M059J (cell line): ENCODE measurements around the gene GABBR2. TPM values are rescaled to one million over a fixed set of nuclear protein-coding genes. Genes with fewer than 3 reads are reported as not detected.
"Not testable (repeated sequence)": the region's sequence is repeated elsewhere in the genome, so short reads cannot be mapped to it uniquely, and the experiment has no call there.

ENCODE experiments used
- DNase-seq: peaks from one replicate; pipeline ENCODE4 v3.0.0-alpha.2; 2012; ENCODE audit warnings: low read depth
- total RNA-seq: library from RNA; depleted of rRNA; stranded (reverse); fragments of >200 nt; shearing (Covaris generic); gene quantifications from 2 replicates; pipeline ENCODE4 v1.2.3, GENCODE V29; 2014

Gene GABBR2
- total RNA-seq, 1 experiment from 2014 or later = not detected

DNA sequence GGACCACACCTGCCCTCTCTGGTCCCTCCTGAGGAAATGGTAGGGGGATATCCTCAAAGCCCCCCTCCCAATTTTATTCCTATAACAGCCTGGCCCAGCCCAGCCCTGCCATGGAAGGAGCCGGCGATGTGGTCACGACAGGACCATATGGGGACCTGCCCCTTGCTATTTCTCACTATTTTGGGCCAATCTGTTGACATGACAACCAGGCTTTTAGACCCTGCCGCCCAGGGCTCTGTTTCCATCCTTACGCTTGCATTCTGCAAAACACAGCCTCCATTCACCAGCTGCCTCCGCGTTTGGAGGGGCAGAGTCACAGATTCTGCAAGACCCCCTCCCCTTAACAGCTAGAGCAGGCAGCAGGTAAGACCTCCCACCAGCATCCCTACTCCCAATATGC, 112.2 kb downstream of the GABBR2 start:
- no peak for DNase-seq

DNA sequence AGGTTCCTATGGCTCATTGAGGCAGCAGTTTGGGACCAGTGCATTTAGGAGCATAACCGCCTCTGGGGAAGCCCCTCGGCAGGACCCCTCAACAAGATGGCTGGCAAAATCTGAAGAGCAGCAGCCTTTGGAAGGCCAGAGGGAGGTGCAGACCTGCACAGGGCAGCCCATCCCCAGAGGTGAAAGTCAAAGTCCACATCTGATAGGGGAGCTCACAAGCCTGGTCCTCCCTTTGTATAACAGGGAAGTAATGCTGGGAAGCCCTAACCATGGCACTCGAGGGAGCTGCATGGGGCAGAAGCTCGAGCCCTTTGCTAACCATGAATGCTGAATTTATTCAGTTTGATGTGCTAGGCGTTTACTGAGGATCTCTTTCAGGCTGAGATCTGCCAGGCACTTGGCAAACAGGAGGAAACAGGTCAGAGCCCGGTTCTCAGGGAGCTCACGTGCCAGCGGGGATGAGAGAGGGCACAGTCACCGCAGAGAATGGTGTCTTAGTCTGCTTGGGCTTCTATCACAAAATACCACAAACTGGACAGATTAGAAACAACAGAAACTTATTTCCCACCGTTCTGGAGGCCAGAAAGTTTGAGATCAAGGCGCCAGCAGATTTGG, 114.1 kb downstream of the GABBR2 start:
- no peak for DNase-seq

DNA sequence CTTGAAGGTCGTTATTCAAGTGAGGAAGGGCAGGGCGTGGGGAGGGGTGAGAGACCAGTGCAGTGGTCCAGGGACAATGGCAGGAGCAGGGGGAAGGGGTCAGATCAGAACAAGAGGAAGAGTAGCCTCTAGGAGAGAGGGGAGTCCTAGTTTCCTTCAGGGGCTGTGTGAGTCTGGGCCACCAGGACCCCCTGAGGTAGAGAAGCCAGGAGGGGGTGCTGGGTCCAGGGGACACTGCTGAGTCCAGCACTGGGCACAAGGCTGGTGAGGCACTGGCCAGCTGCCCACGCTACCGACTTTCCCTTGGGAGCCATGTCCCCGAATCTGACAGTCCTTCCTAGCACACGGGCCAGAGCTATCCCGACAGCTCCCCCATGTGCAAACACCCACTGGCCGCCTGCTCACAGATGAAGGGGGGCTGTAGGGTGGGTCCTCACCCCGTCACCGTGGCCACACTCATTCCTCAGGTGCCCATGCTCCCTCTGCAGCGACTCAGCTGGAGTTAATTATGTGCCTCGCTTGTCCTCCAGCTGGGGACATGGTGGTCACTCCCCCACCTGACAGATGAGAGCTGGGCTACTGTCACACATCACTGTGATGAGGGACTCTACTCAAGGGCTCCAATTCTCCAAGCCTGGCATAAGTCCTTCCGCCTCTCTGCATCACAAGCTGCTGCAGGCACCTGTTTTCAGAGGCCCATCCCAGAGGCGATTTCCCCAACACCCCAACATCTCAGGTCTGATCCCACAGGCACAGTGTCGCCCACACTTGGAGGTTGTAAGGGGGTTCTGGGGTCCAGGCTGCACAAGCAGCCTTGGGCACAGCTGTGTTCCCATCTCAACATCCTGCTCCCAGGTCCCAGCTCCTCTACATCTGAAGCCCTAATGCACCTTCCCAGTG, 115.1 kb downstream of the GABBR2 start:
- no peak for DNase-seq

DNA sequence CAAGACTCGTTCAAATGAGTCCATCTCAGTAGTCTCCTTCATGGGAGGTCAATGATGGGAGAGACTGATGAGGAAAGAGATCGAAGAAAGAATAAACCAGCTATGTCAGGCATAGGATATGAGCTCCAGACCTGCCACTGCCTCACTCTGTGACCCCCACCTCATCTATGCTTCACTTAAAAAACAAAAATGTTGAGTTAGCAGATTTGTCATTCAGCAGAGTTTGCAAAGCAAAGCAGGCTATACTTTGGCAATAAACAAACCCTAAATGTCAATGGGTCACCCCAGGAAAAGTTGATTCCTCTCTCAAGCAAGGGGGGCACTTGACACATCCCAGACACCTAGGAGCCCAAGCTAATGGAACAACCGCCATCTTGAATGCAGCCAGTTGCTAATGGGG, 117.0 kb downstream of the GABBR2 start:
- DNase-seq = no peak

DNA sequence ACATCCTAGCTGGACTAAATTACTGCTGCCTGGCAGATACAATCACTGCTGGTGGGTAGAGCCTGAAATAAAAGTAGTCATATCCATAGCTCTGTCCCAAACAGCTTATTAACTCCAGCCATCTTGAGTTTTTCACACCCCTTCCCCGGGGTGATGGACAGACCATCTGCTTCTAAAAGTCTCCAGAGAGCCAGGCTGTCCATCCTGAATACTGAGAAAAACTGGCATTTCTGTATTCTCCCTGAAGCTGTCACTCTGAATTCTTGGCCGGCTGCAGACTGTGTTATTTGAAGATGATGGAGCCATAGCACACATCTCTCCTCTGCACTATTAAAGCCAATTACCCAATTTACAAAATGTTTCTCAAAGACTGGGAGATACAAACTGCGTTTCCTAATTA, 118.6 kb downstream of the GABBR2 start:
- DNase-seq = no peak

GRCh38 chr9:98589102-98589501, 119.6 kb downstream of the GABBR2 start:
- no peak for DNase-seq

GRCh38 chr9:98584853-98585438, 123.8 kb downstream of the GABBR2 start:
- not testable (repeated sequence) for DNase-seq

DNA sequence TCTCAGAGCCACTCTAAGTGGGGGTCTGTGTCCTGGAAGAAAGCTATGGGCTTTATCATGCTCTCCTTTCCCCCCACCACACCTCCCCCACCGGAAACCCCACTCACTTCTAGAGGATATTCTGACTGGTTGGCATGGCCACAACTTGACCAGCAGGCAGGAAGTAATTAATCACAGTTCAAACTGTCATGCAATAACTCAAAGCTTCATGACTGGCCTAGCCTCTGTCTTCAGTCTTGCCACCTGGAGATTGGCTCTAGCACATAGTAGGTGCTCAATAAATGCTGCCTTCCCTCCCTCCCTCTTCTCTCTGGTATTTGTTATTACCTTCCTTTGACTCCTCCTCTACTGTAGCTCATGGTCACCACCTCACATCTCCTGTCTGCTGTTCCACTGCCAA, 124.7 kb downstream of the GABBR2 start:
- DNase-seq = peak; percentile 38

GRCh38 chr9:98583417-98583816, 125.3 kb downstream of the GABBR2 start:
- no peak for DNase-seq

DNA sequence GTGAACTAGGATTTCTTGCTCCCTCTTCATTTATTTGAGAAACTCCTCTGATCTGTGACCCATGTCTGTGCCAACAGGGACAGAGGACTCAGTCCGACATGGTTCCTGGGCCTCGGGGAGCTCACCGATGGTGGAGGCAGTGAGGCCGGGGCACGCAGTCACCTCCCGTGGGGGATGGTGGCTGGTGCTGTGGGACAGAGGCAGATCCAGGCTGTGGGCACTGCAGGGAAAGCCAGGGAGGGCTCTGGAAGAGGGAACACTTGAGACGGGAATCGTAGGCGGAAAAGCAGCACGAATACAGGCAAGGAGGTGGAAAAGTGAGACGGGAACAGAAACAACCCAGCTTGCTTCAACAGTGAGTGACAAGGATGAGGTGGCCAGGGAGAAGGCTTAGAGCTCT, 127.8 kb downstream of the GABBR2 start:
- no peak for DNase-seq

GRCh38 chr9:98579700-98580099, 129.0 kb downstream of the GABBR2 start:
- no peak for DNase-seq

DNA sequence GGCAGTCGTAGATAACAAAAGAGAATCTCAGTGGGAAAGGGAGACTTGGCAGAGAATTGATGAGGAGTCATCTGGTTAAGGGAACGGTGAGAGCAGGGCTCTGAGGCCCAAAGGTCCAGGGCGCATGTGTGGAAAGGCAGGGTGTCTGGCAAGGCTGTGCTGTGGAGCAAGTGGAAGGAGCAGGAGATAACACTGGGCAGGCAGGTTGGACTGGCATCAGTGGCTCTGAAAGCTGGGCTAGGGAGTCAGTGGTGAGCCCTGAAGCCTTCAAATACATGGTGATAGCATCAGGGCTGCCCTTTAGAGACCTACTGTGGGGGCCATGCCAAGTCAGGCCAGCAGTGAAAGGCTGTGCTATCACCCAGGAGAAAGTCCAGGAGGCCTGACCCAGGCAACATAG, 131.3 kb downstream of the GABBR2 start:
- DNase-seq = no peak

DNA sequence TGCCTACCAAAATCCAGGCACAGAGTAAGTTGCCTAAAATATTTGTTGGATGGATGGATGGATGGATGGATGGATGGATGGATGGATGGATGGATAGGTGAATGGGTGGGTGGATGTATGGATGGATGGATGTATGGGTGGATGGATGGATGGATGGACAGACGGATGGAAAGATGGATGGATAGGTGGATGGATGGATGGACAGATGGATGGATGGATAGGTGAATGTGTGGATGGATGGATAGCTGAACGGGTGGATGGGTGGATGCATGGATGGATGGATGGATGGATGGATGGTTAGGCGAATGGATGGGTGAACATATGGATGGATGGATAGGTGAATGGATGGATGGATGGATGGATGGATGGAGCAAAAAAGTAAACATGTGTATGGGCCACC, 131.9 kb downstream of the GABBR2 start:
- no peak for DNase-seq

DNA sequence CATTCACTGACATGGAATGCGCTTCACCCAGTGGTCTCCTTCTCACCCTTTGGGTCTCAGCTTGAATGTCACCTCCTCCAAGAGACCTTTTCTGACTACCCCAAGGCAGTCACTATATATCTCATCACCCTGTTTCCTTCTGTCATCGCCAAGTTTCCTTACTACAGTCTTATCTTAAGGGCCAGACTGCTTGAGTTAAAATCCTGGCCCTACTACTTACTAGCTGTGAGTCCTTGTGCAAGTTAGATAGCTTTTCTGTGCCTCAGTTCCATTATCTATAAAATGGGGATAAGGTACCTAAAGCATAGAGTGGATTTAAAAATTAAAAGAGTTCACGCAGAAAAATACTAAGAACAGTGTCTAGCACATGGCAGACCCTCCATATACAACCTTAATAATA, 132.4 kb downstream of the GABBR2 start:
- no peak for DNase-seq

GRCh38 chr9:98575379-98576346, 133.1 kb downstream of the GABBR2 start:
- DNase-seq = peak; percentile 93

DNA sequence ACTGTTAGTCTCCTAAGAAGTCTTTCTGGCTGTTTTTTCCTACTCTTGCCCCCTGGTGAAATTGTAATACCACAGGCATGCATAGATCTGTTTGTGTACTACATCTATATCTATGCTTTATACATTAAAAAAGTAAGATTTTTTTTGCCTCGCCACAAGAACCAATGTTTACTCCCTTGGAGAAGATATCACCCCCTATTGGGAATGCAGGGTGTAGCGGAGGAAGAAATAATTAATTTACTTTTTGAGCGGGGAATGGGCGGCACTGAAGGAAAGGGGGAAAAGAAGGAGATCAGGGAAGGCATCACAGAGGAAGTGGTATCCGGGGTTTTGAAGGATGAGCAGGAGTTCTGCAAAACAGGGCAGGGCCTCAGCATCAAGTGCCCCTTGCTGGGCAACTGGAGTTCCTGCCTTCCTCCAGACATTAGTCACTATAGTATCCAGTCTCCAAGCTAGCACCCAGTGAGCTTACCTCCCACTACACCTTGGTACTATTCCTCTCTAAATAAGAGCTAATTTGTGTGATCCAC, 134.9 kb downstream of the GABBR2 start:
- no peak for DNase-seq

GRCh38 chr9:98572796-98573195, 135.9 kb downstream of the GABBR2 start:
- DNase-seq = no peak

DNA sequence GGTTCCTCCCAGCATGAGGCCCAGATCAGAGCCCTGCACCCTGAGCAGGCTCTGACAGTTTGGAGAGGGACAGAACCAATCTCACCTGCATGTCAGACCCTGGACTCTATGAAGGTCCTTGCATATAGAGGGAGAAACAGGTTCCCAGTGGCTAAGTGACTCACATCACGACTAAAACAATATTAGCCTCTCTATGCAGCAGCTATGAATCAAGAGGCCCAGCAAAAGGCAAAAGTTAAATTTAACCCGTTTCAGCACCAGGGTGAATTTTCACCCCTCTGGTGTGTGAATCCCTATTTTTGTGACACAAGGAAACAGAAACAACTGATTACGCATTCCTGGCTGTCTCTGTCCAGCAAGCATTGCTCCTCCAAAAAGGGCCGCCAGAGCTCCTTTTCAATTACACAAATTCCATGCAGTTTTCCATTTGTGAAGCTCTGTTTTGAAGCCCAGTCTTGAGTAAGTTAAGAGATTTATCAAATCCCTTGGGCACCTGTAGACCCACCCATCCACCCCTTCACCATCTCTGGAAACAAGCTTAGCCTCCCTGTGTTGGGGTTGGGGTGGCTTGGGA, 136.6 kb downstream of the GABBR2 start:
- DNase-seq = no peak

DNA sequence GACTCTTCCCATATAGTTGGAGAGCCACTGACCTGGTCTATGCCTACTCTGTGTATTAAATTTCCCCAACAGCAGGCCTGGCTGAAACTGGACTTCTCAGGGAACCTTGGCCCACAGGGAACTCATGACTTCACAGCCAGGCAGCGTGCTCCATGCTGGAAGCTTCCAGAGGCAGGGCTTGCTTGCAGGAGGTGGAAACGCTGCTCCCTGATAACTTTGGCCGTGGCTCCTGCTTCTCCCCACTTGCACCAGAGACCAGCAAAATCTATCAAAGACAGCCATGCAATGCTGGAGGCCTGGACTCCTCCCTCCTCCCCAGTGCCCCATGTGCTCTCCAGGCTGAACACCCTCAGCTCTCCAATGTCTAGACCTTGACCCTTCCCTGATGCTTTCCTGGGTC, 137.1 kb downstream of the GABBR2 start:
- no peak for DNase-seq

DNA sequence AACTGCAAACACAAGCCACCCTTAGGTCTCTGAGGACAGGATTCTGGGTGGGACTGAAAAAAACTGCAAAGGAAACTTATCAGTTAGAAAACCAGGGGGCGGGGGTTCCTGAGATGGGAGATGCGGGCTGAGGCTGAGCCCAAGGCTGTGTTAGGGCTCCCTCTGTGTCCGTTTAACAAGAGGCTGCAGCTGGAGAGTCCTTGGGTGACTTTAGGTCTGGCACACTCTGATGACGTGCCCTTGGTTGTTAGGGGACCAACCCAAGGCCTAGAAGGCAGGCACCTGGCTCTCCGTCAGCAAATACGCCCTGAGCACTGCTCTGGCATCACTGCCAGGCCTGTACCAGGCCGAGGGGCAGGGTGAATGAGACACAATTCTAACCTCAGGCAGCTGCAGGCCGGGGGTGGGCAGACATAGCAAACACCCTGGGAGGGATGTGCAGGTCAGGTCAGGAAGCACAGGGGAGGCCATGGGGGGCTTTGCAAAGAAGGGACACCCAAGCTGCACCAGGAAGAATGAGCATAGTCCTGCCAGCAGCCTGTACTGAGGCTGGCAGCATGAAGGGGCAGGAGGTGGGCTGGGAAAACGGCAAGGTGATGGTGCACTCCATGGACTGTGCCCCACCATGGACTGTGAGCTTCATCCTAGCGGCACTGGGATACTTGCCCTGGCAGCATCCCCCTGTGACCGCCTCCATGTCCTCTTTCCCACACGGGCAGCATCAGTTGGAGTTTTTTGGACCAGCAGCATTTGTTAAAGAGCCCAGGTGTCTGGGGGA, 137.9 kb downstream of the GABBR2 start:
- peak; percentile 12 for DNase-seq
